ENCODE data around the gene NLRP14. TPM values are rescaled to one million over a fixed set of nuclear protein-coding genes. Genes with fewer than 3 reads are reported as not detected.

Gene NLRP14
- total RNA-seq, 1 donor from 2014 or later, result not detected

GRCh38 chr11:7050191-7050590 lies 29.9 kb downstream of the NLRP14 start:
- Mint-ChIP-seq H3K4me3 (ENCODE audit: unreplicated experiment) (no peak overlapping the region), H3K27me3 (ENCODE audit: unreplicated experiment) (no peaks in the 10 kb centered on the region), H3K4me1 (ENCODE audit: low read depth, unreplicated experiment) (peaks cover 2% of the 10 kb centered on the region), H3K36me3 (ENCODE audit: unreplicated experiment) (no peaks in the 10 kb centered on the region), H3K9me3 (ENCODE audit: unreplicated experiment) (no peaks in the 10 kb centered on the region), H3K27ac (ENCODE audit: unreplicated experiment) (no peak overlapping the region)
- TF ChIP-seq CTCF (IDR thresholded peaks at IDR 0.05; ENCODE audit: partially characterized antibody, unreplicated experiment), result no peak
- DNase-seq, result no peak

DNA sequence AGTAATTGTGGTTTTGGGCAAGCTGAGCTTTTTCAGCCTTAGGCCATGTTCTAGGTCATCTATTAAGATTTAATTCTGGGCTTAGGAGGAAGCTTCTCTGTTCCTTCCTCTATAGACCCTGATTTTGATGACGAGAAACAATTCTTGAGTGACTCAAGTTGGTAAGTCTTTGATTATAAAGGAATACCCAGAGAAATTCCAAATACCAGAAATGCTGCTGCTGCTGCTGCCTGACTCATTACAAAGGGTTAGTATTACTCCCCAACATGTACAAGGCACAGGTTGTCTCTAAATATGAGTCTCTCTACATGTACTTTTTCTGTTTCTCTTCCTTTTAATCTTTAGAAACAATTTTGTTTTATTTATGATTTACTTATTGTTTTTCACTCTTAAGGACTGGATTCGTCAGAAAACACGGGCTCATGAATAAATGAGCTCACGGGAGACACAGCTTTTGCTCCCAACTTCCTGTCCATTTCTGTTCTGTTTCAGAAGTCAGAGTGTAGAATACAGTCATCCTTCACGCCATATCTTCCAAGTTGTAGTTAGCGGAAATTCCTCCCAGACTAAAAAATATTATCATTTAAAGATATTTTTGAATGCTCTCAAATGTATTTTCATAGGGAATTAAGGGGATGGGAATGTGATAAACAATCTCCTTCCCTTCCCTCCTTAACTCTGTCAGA lies 36.7 kb downstream of the NLRP14 start:
- Mint-ChIP-seq H3K36me3 (ENCODE audit: unreplicated experiment) (no peaks in the 10 kb centered on the region), H3K4me3 (ENCODE audit: unreplicated experiment) (no peak overlapping the region), H3K27ac (ENCODE audit: unreplicated experiment) (no peak overlapping the region), H3K27me3 (ENCODE audit: unreplicated experiment) (no peaks in the 10 kb centered on the region), H3K4me1 (ENCODE audit: low read depth, unreplicated experiment) (no peaks in the 10 kb centered on the region), H3K9me3 (ENCODE audit: unreplicated experiment) (no peaks in the 10 kb centered on the region)
- TF ChIP-seq CTCF (IDR thresholded peaks at IDR 0.05; ENCODE audit: partially characterized antibody, unreplicated experiment), result no peak
- no peak for DNase-seq

DNA sequence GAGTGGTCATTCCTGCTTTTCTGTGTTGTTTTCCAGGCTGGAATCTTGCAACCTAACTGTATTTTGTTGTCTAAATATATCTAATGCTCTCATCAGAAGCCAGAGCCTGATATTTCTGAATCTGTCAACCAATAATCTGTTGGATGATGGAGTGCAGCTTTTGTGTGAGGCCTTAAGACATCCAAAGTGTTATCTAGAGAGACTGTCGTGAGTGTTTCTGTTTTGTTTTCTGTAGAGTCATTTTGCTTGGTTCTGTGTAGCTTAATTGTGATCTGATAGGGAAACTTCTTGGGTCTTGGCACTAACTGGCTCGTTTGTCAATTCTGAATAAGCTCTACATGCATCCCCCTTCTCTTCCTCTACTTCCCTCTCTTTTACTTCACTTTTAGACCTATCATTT lies 37.4 kb downstream of the NLRP14 start:
- Mint-ChIP-seq H3K4me1 (ENCODE audit: low read depth, unreplicated experiment) (no peaks in the 10 kb centered on the region), H3K36me3 (ENCODE audit: unreplicated experiment) (no peaks in the 10 kb centered on the region), H3K4me3 (ENCODE audit: unreplicated experiment) (no peak overlapping the region), H3K27me3 (ENCODE audit: unreplicated experiment) (no peaks in the 10 kb centered on the region), H3K27ac (ENCODE audit: unreplicated experiment) (no peak overlapping the region), H3K9me3 (ENCODE audit: unreplicated experiment) (no peaks in the 10 kb centered on the region)
- DNase-seq, result no peak
- TF ChIP-seq CTCF (IDR thresholded peaks at IDR 0.05; ENCODE audit: partially characterized antibody, unreplicated experiment), result no peak

GRCh38 chr11:7060868-7061267 lies 40.6 kb downstream of the NLRP14 start:
- H3K27me3 Mint-ChIP-seq (ENCODE audit: unreplicated experiment), result no peaks in the 10 kb centered on the region
- H3K4me3 Mint-ChIP-seq (ENCODE audit: unreplicated experiment), result no peak overlapping the region
- H3K4me1 Mint-ChIP-seq (ENCODE audit: low read depth, unreplicated experiment), result no peaks in the 10 kb centered on the region
- no peak for DNase-seq
- H3K27ac Mint-ChIP-seq (ENCODE audit: unreplicated experiment), result no peak overlapping the region
- no peak for TF ChIP-seq CTCF (IDR thresholded peaks at IDR 0.05; ENCODE audit: partially characterized antibody, unreplicated experiment)
- no peaks in the 10 kb centered on the region for H3K36me3 Mint-ChIP-seq (ENCODE audit: unreplicated experiment)
- no peaks in the 10 kb centered on the region for H3K9me3 Mint-ChIP-seq (ENCODE audit: unreplicated experiment)

DNA sequence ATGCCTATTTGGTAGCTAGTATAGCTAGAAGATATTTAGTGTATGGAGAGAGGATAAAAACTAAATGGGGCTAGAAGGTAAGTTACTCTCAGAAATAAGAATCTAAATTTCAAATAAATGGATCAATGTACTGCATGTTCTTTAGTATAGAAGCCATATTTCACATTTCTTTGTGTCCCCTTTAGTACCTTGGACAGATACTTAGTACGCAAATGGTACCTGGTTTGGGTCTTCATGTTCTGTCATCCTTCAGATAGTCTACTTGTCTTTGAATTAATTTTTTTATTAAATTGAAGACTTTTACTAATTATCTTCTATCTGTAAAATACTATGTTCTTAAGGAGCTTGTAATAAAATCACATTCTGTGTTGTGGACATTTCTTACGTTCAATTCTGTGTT lies 42.3 kb downstream of the NLRP14 start:
- no peak for DNase-seq
- H3K36me3 Mint-ChIP-seq (ENCODE audit: unreplicated experiment), result no peaks in the 10 kb centered on the region
- H3K9me3 Mint-ChIP-seq (ENCODE audit: unreplicated experiment), result no peaks in the 10 kb centered on the region
- H3K4me3 Mint-ChIP-seq (ENCODE audit: unreplicated experiment), result no peak overlapping the region
- no peak overlapping the region for H3K27ac Mint-ChIP-seq (ENCODE audit: unreplicated experiment)
- H3K27me3 Mint-ChIP-seq (ENCODE audit: unreplicated experiment), result no peaks in the 10 kb centered on the region
- no peak for TF ChIP-seq CTCF (IDR thresholded peaks at IDR 0.05; ENCODE audit: partially characterized antibody, unreplicated experiment)
- no peaks in the 10 kb centered on the region for H3K4me1 Mint-ChIP-seq (ENCODE audit: low read depth, unreplicated experiment)

Data from glutamatergic neuron (in vitro differentiated cells).